Tibial artery (tissue), 4 donors: Measurements from ENCODE around the gene HNRNPUL1.
A peak's percentile ranks its signal among the peaks of the same experiment; 100 is the strongest.

ENCODE experiments used
- DNase-seq, 2 donors: peaks; one replicate each; pipeline ENCODE4 v3.0.0-alpha.2; 2019
- H3K27ac ChIP-seq, 2 donors: fragments of 200-600 bp; sonication (generic) in 1 of 2; 1 replicate in 1 of 2; 2 replicates in 1 of 2; pipeline ENCODE4 v1.5.1; 2018 to 2019; ENCODE audit warnings: mild to moderate bottlenecking in 1 of 2
- H3K27me3 ChIP-seq, 2 donors: fragments of 200-600 bp; sonication (generic) in 1 of 2; one replicate each; pipeline versions ENCODE4 v1.5.1 to v1.6.0; 2016 to 2019
- H3K36me3 ChIP-seq, 3 donors: fragments of 200-600 bp; sonication (generic) in 2 of 3; one replicate each; pipeline ENCODE4 v1.5.1; 2016 to 2019; ENCODE audit warnings: mild to moderate bottlenecking in 2 of 3
- H3K4me1 ChIP-seq, 4 donors: fragments of 200-600 bp; sonication (generic) in 2 of 4; 1 replicate in 3 of 4; 2 replicates in 1 of 4; pipeline ENCODE4 v1.5.1; 2016 to 2019
- H3K4me3 ChIP-seq, 2 donors: fragments of 200-600 bp; sonication (generic) in 1 of 2; 1 replicate in 1 of 2; 2 replicates in 1 of 2; pipeline ENCODE4 v1.5.1; 2018 to 2019; ENCODE audit warnings: mild to moderate bottlenecking in 2 of 2
- H3K9me3 ChIP-seq, 3 donors: fragments of 200-600 bp; sonication (generic) in 1 of 3; one replicate each; pipeline ENCODE4 v1.5.1; 2016 to 2019
- intact Hi-C: fragments of 100-400 bp; cut with DNase I; formaldehyde crosslinking; loops from one replicate; pipeline ENCODE4 v1.15.0; 2023; ENCODE audit warnings: low total_unique reads
- TF ChIP-seq, protein P1 (sequence below), 2 experiments: fragments of 200-600 bp in 1 of 2; fragments of 450-650 bp in 1 of 2; IDR thresholded peaks; one replicate each; pipeline ENCODE4 v1.5.1; 2017 to 2019; ENCODE audit warnings: antibody characterized with exemption in 2 of 2, mild to moderate bottlenecking in 1 of 2, moderate library complexity in 1 of 2

HNRNPUL1 gene

DNA sequence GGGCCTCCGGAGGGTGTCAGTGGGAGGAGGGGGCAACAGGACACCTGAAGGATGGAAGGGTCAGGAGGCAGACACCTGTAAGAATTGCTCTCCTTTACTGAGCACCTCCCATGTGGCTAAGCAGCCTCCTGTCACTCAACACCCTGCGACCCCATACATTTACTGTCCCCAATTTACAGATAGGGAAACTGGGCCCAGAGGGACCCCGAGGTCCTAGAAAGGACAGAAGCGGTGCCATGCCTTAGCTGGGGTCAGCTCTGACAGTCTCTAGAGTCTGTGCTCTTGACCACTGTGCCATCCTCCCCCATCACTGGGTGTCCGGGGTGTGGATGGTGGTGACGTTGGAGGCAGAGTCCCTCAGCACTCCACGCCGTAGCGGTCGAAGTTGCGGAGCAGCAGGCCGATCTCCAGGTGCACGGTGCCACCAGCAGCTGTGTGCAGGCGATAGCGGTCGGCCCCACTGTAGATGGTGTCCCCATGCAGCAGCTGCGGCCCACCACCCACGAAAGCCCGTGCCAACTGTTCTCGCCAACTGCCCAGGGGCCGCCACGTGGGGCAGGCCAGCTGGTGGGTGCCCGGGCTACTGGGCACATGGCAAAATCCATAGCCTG is 90.3 kb downstream of the HNRNPUL1 start:
- no peaks in the 10 kb centered on the region for H3K27me3 ChIP-seq
- peak overlapping the region; percentile 89 for H3K27ac ChIP-seq
- no peaks in the 10 kb centered on the region for H3K36me3 ChIP-seq
- peaks cover 0 to 35% (median 16%) of the 10 kb centered on the region in 4 donors for H3K4me1 ChIP-seq
- no peaks in the 10 kb centered on the region for H3K9me3 ChIP-seq
- DNase-seq, result no peak
- intact Hi-C loops, result loop anchor here (5.0 kb wide), 1 partner anchor 42 kb away; the partner anchor contains the start of gene CCDC97
- peak overlapping the region; percentile 83 to 96 for H3K4me3 ChIP-seq
- TF ChIP-seq, protein P1, sequence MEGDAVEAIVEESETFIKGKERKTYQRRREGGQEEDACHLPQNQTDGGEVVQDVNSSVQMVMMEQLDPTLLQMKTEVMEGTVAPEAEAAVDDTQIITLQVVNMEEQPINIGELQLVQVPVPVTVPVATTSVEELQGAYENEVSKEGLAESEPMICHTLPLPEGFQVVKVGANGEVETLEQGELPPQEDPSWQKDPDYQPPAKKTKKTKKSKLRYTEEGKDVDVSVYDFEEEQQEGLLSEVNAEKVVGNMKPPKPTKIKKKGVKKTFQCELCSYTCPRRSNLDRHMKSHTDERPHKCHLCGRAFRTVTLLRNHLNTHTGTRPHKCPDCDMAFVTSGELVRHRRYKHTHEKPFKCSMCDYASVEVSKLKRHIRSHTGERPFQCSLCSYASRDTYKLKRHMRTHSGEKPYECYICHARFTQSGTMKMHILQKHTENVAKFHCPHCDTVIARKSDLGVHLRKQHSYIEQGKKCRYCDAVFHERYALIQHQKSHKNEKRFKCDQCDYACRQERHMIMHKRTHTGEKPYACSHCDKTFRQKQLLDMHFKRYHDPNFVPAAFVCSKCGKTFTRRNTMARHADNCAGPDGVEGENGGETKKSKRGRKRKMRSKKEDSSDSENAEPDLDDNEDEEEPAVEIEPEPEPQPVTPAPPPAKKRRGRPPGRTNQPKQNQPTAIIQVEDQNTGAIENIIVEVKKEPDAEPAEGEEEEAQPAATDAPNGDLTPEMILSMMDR (IDR thresholded peaks at IDR 0.05), result peak in 1 of 2 experiments; percentile 4

DNA sequence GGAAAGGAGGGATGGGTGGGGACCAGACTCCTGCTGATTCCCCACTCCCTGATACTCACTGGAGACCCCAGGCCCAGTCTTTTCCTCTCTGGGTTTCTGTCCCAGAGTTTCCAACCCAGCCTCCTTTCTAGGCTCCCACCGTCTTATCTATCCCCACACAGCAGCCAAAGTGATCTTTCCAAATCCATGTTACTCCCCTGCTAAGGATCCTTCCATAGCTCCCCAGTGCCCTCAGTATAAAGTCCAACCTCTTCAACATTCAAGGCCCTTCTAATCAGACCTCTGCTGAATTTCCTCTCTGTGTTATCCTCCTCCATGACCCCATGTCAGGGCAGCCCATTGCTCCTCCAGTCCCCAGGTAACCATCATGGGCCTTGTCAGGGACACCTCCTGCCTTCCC is 90.9 kb downstream of the HNRNPUL1 start:
- Histone ChIP-seq H3K4me3 (no peak overlapping the region), H3K27me3 (no peaks in the 10 kb centered on the region), H3K9me3 (no peaks in the 10 kb centered on the region), H3K27ac (peak overlapping the region in 1 of 2 donors; percentile 11), H3K4me1 (peaks cover 0 to 35% (median 14%) of the 10 kb centered on the region in 4 donors), H3K36me3 (no peaks in the 10 kb centered on the region)
- intact Hi-C loops, result loop anchor here (5.0 kb wide), 1 partner anchor 148 kb away; no protein-coding TSS in a partner anchor
- TF ChIP-seq, protein P1 (IDR thresholded peaks at IDR 0.05), result no peak
- no peak for DNase-seq

DNA sequence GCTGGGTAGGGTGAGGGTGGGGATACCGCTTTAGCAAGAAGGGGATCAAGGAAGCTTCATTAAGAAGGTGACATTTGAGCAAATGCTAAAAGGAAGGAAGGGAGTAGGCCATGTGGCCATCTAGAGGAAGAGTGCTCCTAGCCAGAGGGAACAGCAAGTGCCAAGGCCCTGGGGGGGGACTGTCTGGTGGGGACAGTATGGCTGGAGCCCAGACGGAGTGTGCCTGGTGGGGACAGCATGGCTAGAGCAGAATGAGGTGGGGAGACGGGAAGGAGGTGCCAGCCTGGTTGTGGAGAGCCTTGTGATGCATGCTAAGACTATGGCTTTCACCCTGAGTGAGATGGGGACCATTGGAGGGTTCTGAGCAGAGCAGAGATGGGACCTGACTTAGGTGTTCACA is 91.6 kb downstream of the HNRNPUL1 start:
- Histone ChIP-seq H3K4me1 (peaks cover 0 to 30% (median 8%) of the 10 kb centered on the region in 4 donors), H3K27ac (no peak overlapping the region), H3K36me3 (no peaks in the 10 kb centered on the region), H3K27me3 (no peaks in the 10 kb centered on the region), H3K4me3 (no peak overlapping the region), H3K9me3 (no peaks in the 10 kb centered on the region)
- TF ChIP-seq, protein P1 (IDR thresholded peaks at IDR 0.05), result no peak
- no peak for DNase-seq
- intact Hi-C loops, result loop anchor here (5.0 kb wide), 1 partner anchor 149 kb away; no protein-coding TSS in a partner anchor

DNA sequence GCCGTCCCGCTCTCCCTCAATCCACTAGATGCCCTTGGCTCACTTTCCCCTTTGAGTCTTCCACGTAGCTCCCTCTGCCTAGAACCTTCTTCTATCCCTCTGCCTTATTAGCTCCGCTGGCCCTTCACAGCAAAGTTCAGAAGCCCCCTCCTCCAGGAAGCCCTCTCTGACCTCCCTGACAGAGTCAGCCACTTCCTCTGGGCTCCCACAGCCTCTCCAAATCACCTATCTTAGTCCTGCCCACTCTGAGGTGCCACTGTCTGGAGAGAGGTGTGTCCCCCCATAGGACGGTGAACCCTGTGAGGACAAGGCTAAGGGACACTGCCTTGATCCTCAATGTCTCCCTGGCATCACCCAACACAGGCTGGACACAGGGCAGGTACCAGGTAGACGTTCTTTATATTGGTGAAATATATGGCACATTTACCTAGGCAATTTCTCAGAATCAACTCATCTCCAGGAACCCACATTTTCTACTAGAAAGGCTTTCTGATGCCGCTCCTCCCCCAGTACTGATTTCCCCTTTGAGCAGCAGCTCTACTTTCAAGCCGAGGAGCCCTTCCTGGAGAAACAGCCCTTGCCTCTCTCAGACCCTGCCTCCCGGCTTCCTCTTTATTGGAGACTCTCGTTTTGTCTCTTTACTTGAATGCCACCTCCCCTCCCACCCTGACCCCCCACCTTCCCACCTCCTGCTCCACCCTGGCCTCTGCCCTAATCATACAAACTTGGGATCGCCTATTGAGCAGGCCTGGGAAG is 93.0 kb downstream of the HNRNPUL1 start:
- H3K4me3 ChIP-seq, result no peak overlapping the region
- no peaks in the 10 kb centered on the region for H3K27me3 ChIP-seq
- no peak for DNase-seq
- H3K36me3 ChIP-seq, result no peaks in the 10 kb centered on the region
- no peaks in the 10 kb centered on the region for H3K9me3 ChIP-seq
- no peak overlapping the region for H3K27ac ChIP-seq
- intact Hi-C loops, result loop anchor here (5.0 kb wide), 1 partner anchor 150 kb away; no protein-coding TSS in a partner anchor
- TF ChIP-seq, protein P1 (IDR thresholded peaks at IDR 0.05), result no peak
- peaks cover 0 to 18% (median 4%) of the 10 kb centered on the region in 4 donors for H3K4me1 ChIP-seq
